ENCODE results near the gene TBC1D2. TPM values are rescaled to one million over a fixed set of nuclear protein-coding genes. Genes with fewer than 3 reads are reported as not detected.

TBC1D2 gene
- total and polyA plus RNA-seq, 2 of the 13 experiments (the other 11 are each of a cell fraction or from before 2014, with no cell fraction given): 2.0 to 2.8 TPM

- POLR2A ChIA-PET: interaction anchor here (1.0 to 1.1 kb wide), 2 partner anchors 10 to 37 kb away, joined by 3 read pairs; no protein-coding TSS in a partner anchor
- H3K9ac ChIP-seq (ENCODE audit: insufficient read depth, low read depth, low read length): no peak overlapping the region
- H3K9me3 ChIP-seq (ENCODE audit: low read length): no peaks in the 10 kb centered on the region
- H3K27ac ChIP-seq (ENCODE audit: extremely low read length, insufficient read depth, low read length): no peak overlapping the region
- H3K4me3 ChIP-seq (replicated peaks in 1 of 3; ENCODE audit: insufficient read depth in 1 of 3, low read depth in 2 of 3, low read length in 3 of 3): no peak overlapping the region
- DNase-seq (ENCODE audit: low spot score) (no peak), FAIRE-seq (no peak), ATAC-seq (no peak)
- H3K4me1 ChIP-seq (ENCODE audit: insufficient read depth, low read length): peaks cover 25% of the 10 kb centered on the region
- no peak overlapping the region for H3K4me2 ChIP-seq (ENCODE audit: low read depth, low read length)
- H3K27me3 ChIP-seq (ENCODE audit: control insufficient read depth in 1 of 2, insufficient read depth in 2 of 2, low read length in 2 of 2): no peaks in the 10 kb centered on the region
- no peak overlapping the region for H2AFZ ChIP-seq (ENCODE audit: low read length)
- WGBS (ENCODE audit: low lambda C conversion rate): 94% methylated on average over 11 of the region's 11 CpGs
- no TSS peak for BruUV-seq (replicated peaks)
- H4K20me1 ChIP-seq (ENCODE audit: insufficient read depth, low read length): no peaks in the 10 kb centered on the region
- in situ Hi-C loops (cut with HindIII; ENCODE audit: extremely low pct_ligation_motif_present, low pct_unique_long_range_greater_than_20kb): no loop called here
- CTCF ChIA-PET (ENCODE audit: low intra/inter-chr PET ratio, low total read pairs): no interaction called here
- intact Hi-C loops (cut with micrococcal nuclease; ENCODE audit: unreplicated experiment): no loop called here
- H3K79me2 ChIP-seq (ENCODE audit: insufficient read depth, low read length): no peaks in the 10 kb centered on the region
- H3K36me3 ChIP-seq (replicated peaks in 1 of 2; ENCODE audit: control insufficient read depth in 1 of 2, insufficient read depth in 2 of 2, low read length in 2 of 2): no peaks in the 10 kb centered on the region; a peak in 1 of 5 replicates
- TF ChIP-seq ARNT (IDR thresholded peaks at IDR 0.05): no peak
- TF ChIP-seq XBP1 (CRISPR knock-in tag; IDR thresholded peaks at IDR 0.05): no peak
- no peak for TF ChIP-seq PPARG (CRISPR knock-in tag; conservative IDR thresholded peaks at IDR 0.05)
- TF ChIP-seq POLR2AphosphoS2 (IDR thresholded peaks at IDR 0.05; ENCODE audit: low read depth, low read length): no peak
- no peak for TF ChIP-seq ZNF879 (CRISPR knock-in tag; IDR thresholded peaks at IDR 0.05)
- TF ChIP-seq ZNF329 (CRISPR knock-in tag; IDR thresholded peaks at IDR 0.05; ENCODE audit: low read depth): no peak
- TF ChIP-seq ZNF253 (CRISPR knock-in tag; IDR thresholded peaks at IDR 0.05; ENCODE audit: borderline replicate concordance): no peak
- no peak for TF ChIP-seq ZNF441 (CRISPR knock-in tag; IDR thresholded peaks at IDR 0.05; ENCODE audit: borderline replicate concordance)
- TF ChIP-seq IKZF4 (CRISPR knock-in tag; IDR thresholded peaks at IDR 0.05; ENCODE audit: borderline replicate concordance, low read depth, not compliant biosample characterization): no peak
- no peak for TF ChIP-seq DZIP1 (CRISPR knock-in tag; IDR thresholded peaks at IDR 0.05)
- TF ChIP-seq TRIM22 (IDR thresholded peaks at IDR 0.05): no peak
- TF ChIP-seq TFDP2 (CRISPR knock-in tag; IDR thresholded peaks at IDR 0.05): no peak
- no peak for TF ChIP-seq THAP7 (CRISPR knock-in tag; IDR thresholded peaks at IDR 0.05)
- TF ChIP-seq PRMT3 (CRISPR knock-in tag; IDR thresholded peaks at IDR 0.05; ENCODE audit: borderline replicate concordance, low read depth): no peak
These were observed 36.7 kb downstream of the TBC1D2 start for GRCh38 chr9:98218562-98219363.

Measured in HepG2 (cell line).